ENCODE data around the gene SMPD2.

SMPD2 gene

GRCh38 chr6:109484122-109484521 is 43.6 kb downstream of the SMPD2 start:
- no peak for DNase-seq (ENCODE audit: low read depth)

- DNase-seq (ENCODE audit: low read depth): no peak
These were observed 44.9 kb downstream of the SMPD2 start for GRCh38 chr6:109485266-109485935.

GRCh38 chr6:109486068-109486467 is 45.5 kb downstream of the SMPD2 start:
- no peak for DNase-seq (ENCODE audit: low read depth)

GRCh38 chr6:109488001-109488400 is 47.5 kb downstream of the SMPD2 start:
- DNase-seq (ENCODE audit: low read depth): no peak

GRCh38 chr6:109490713-109491112 is 50.2 kb downstream of the SMPD2 start:
- DNase-seq (ENCODE audit: low read depth): no peak

GRCh38 chr6:109491207-109491938 is 50.8 kb downstream of the SMPD2 start:
- DNase-seq (ENCODE audit: low read depth): no peak
